Vagina (tissue), 2 donors: ENCODE measurements around the gene RNF11.

ENCODE experiments used
- CTCF ChIP-seq, 3 experiments: fragments of 450-650 bp in 2 of 3; fragments of 200-600 bp in 1 of 3; sonication (generic) in 1 of 3; IDR thresholded peaks; one replicate each; pipeline ENCODE4 v1.5.1; 2017 to 2019; ENCODE audit warnings: antibody characterized with exemption in 3 of 3, mild to moderate bottlenecking in 2 of 3, moderate library complexity in 2 of 3
- POLR2AphosphoS5 ChIP-seq, 2 donors: sonication (generic); formaldehyde crosslinking; IDR thresholded peaks; one replicate each; pipeline ENCODE4 v1.9.0; 2017; ENCODE audit warnings: antibody characterized with exemption in 2 of 2, mild to moderate bottlenecking in 2 of 2, low read depth in 1 of 2; ENCODE audit not compliant: insufficient read depth in 1 of 2

GRCh38 chr1:51310871-51311613 is 75.0 kb downstream of the RNF11 start:
- TF ChIP-seq CTCF (IDR thresholded peaks at IDR 0.05) (no peak), POLR2AphosphoS5 (IDR thresholded peaks at IDR 0.05; ENCODE audit: insufficient read depth in 1 of 2, low read depth in 1 of 2) (no peak)
